ENCODE results near the gene MIAT. TPM values are rescaled to one million over a fixed set of nuclear protein-coding genes. Genes with fewer than 3 reads are reported as not detected.

The MIAT gene
- total and polyA plus RNA-seq, 3 experiments from 2014 or later, result 3.9 to 57.5 (median 52.2) TPM

- H3K9me3 Mint-ChIP-seq, result no peaks in the 10 kb centered on the region
- Histone ChIP-seq H3K27me3 (ENCODE audit: insufficient read depth, low read length, poor library complexity, severe bottlenecking) (no peaks in the 10 kb centered on the region), H3K36me3 (ENCODE audit: insufficient read depth, low read length) (peaks cover 33% of the 10 kb centered on the region), H3K27ac (ENCODE audit: low read depth, low read length) (no peak overlapping the region), H3K4me1 (ENCODE audit: insufficient read depth, low read length) (peaks cover 41% of the 10 kb centered on the region), H3K9me3 (ENCODE audit: low read length) (no peaks in the 10 kb centered on the region), H3K4me3 (ENCODE audit: low read length) (no peak overlapping the region)
- H3K4me3 Mint-ChIP-seq, result no peak overlapping the region
- H3K27me3 Mint-ChIP-seq, result no peaks in the 10 kb centered on the region
- H3K4me1 Mint-ChIP-seq, result peaks cover 51 to 66% (median 63%) of the 10 kb centered on the region in 3 donors
- ChIA-PET POLR2A (no interaction called here), CTCF (no interaction called here)
- peaks cover 8 to 56% (median 25%) of the 10 kb centered on the region in 3 donors for H3K36me3 Mint-ChIP-seq
- peak overlapping the region in 4 of 8 donors; percentile 47 to 89 (median 70) for H3K27ac Mint-ChIP-seq
- DNase-seq, result no peak
Measured at GRCh38 chr22:26680485-26680884, 23.1 kb downstream of the MIAT start.

- Histone ChIP-seq H3K27ac (ENCODE audit: low read depth, low read length) (no peak overlapping the region), H3K27me3 (ENCODE audit: insufficient read depth, low read length, poor library complexity, severe bottlenecking) (no peaks in the 10 kb centered on the region), H3K36me3 (ENCODE audit: insufficient read depth, low read length) (peaks cover 33% of the 10 kb centered on the region), H3K9me3 (ENCODE audit: low read length) (no peaks in the 10 kb centered on the region), H3K4me3 (ENCODE audit: low read length) (no peak overlapping the region), H3K4me1 (ENCODE audit: insufficient read depth, low read length) (peaks cover 32% of the 10 kb centered on the region)
- Mint-ChIP-seq H3K9me3 (no peaks in the 10 kb centered on the region), H3K27ac (peak overlapping the region in 2 of 8 donors; percentile 48 to 56), H3K4me1 (peaks cover 44 to 63% (median 60%) of the 10 kb centered on the region in 3 donors), H3K27me3 (no peaks in the 10 kb centered on the region), H3K36me3 (peaks cover 8 to 57% (median 20%) of the 10 kb centered on the region in 3 donors), H3K4me3 (no peak overlapping the region)
- ChIA-PET POLR2A (no interaction called here), CTCF (interaction anchor here (1.3 kb wide), 1 partner anchor 9 kb away, joined by 3 read pairs; no protein-coding TSS in a partner anchor)
- DNase-seq, result no peak
Measured at GRCh38 chr22:26681395-26681821, 24.0 kb downstream of the MIAT start.

- Mint-ChIP-seq H3K36me3 (peaks cover 8 to 74% (median 15%) of the 10 kb centered on the region in 3 donors), H3K4me3 (no peak overlapping the region), H3K27ac (peak overlapping the region in 6 of 8 donors; percentile 30 to 93 (median 60)), H3K4me1 (peaks cover 32 to 63% (median 52%) of the 10 kb centered on the region in 3 donors), H3K27me3 (no peaks in the 10 kb centered on the region), H3K9me3 (no peaks in the 10 kb centered on the region)
- peaks cover 33% of the 10 kb centered on the region for H3K36me3 ChIP-seq (ENCODE audit: insufficient read depth, low read length)
- H3K9me3 ChIP-seq (ENCODE audit: low read length), result no peaks in the 10 kb centered on the region
- no peaks in the 10 kb centered on the region for H3K27me3 ChIP-seq (ENCODE audit: insufficient read depth, low read length, poor library complexity, severe bottlenecking)
- ChIA-PET CTCF (interaction anchor here (1.2 kb wide), 1 partner anchor 10 kb away, joined by 3 read pairs; no protein-coding TSS in a partner anchor), POLR2A (no interaction called here)
- H3K27ac ChIP-seq (ENCODE audit: low read depth, low read length), result no peak overlapping the region
- H3K4me1 ChIP-seq (ENCODE audit: insufficient read depth, low read length), result peaks cover 17% of the 10 kb centered on the region
- no peak overlapping the region for H3K4me3 ChIP-seq (ENCODE audit: low read length)
- DNase-seq, result no peak
Measured at GRCh38 chr22:26684168-26684567, 26.8 kb downstream of the MIAT start.

- H3K27me3 ChIP-seq (ENCODE audit: insufficient read depth, low read length, poor library complexity, severe bottlenecking), result no peaks in the 10 kb centered on the region
Measured at GRCh38 chr22:26685601-26686000, 28.2 kb downstream of the MIAT start.

GRCh38 chr22:26687439-26687838 is 30.1 kb downstream of the MIAT start:
- H3K4me3 ChIP-seq (ENCODE audit: low read length), result no peak overlapping the region
- no peaks in the 10 kb centered on the region for H3K27me3 Mint-ChIP-seq
- H3K27ac ChIP-seq (ENCODE audit: low read depth, low read length), result no peak overlapping the region
- no peaks in the 10 kb centered on the region for H3K9me3 ChIP-seq (ENCODE audit: low read length)
- DNase-seq, result no peak
- ChIA-PET POLR2A (no interaction called here), CTCF (no interaction called here)
- H3K27me3 ChIP-seq (ENCODE audit: insufficient read depth, low read length, poor library complexity, severe bottlenecking), result no peaks in the 10 kb centered on the region
- peaks cover 56 to 79% (median 74%) of the 10 kb centered on the region in 3 donors for H3K4me1 Mint-ChIP-seq
- H3K4me1 ChIP-seq (ENCODE audit: insufficient read depth, low read length), result peaks cover 34% of the 10 kb centered on the region
- no peak overlapping the region for H3K4me3 Mint-ChIP-seq
- peaks cover 5 to 70% (median 14%) of the 10 kb centered on the region in 3 donors for H3K36me3 Mint-ChIP-seq
- H3K27ac Mint-ChIP-seq, result peak overlapping the region in 4 of 8 donors; percentile 6 to 83 (median 40)
- H3K9me3 Mint-ChIP-seq, result no peaks in the 10 kb centered on the region
- peaks cover 11% of the 10 kb centered on the region for H3K36me3 ChIP-seq (ENCODE audit: insufficient read depth, low read length)

More at GRCh38 chr22:26685601-26686000, 28.2 kb downstream of the MIAT start:
- Histone ChIP-seq H3K27ac (ENCODE audit: low read depth, low read length) (no peak overlapping the region), H3K4me3 (ENCODE audit: low read length) (no peak overlapping the region), H3K9me3 (ENCODE audit: low read length) (no peaks in the 10 kb centered on the region), H3K36me3 (ENCODE audit: insufficient read depth, low read length) (peaks cover 28% of the 10 kb centered on the region), H3K4me1 (ENCODE audit: insufficient read depth, low read length) (peaks cover 24% of the 10 kb centered on the region)
- Mint-ChIP-seq H3K27ac (peak overlapping the region in 5 of 8 donors; percentile 13 to 78 (median 57)), H3K36me3 (peaks cover 8 to 76% (median 17%) of the 10 kb centered on the region in 3 donors), H3K27me3 (no peaks in the 10 kb centered on the region), H3K4me3 (no peak overlapping the region), H3K4me1 (peaks cover 39 to 68% (median 56%) of the 10 kb centered on the region in 3 donors), H3K9me3 (no peaks in the 10 kb centered on the region)
- ChIA-PET POLR2A (no interaction called here), CTCF (no interaction called here)
- DNase-seq, result no peak

GRCh38 chr22:26689513-26690301 is 32.3 kb downstream of the MIAT start:
- Histone ChIP-seq H3K4me3 (ENCODE audit: low read length) (no peak overlapping the region), H3K4me1 (ENCODE audit: insufficient read depth, low read length) (peaks cover 30% of the 10 kb centered on the region), H3K9me3 (ENCODE audit: low read length) (no peaks in the 10 kb centered on the region), H3K27ac (ENCODE audit: low read depth, low read length) (no peak overlapping the region), H3K27me3 (ENCODE audit: insufficient read depth, low read length, poor library complexity, severe bottlenecking) (no peaks in the 10 kb centered on the region), H3K36me3 (ENCODE audit: insufficient read depth, low read length) (no peaks in the 10 kb centered on the region)
- Mint-ChIP-seq H3K27ac (peak overlapping the region in 6 of 8 donors; percentile 2 to 74 (median 42)), H3K4me1 (peaks cover 58 to 90% (median 83%) of the 10 kb centered on the region in 3 donors), H3K36me3 (peaks cover 5 to 68% (median 7%) of the 10 kb centered on the region in 3 donors), H3K9me3 (peaks cover 0 to 4% (median 0%) of the 10 kb centered on the region in 5 donors), H3K4me3 (no peak overlapping the region), H3K27me3 (no peaks in the 10 kb centered on the region)
- ChIA-PET POLR2A (no interaction called here), CTCF (interaction anchor here (1.3 kb wide), 1 partner anchor 11 kb away, joined by 3 read pairs; no protein-coding TSS in a partner anchor)
- no peak for DNase-seq

GRCh38 chr22:26690654-26691376 is 33.4 kb downstream of the MIAT start:
- peaks cover 0 to 6% (median 0%) of the 10 kb centered on the region in 5 donors for H3K9me3 Mint-ChIP-seq
- Histone ChIP-seq H3K4me1 (ENCODE audit: insufficient read depth, low read length) (peaks cover 28% of the 10 kb centered on the region), H3K27ac (ENCODE audit: low read depth, low read length) (no peak overlapping the region), H3K9me3 (ENCODE audit: low read length) (no peaks in the 10 kb centered on the region), H3K4me3 (ENCODE audit: low read length) (no peak overlapping the region), H3K36me3 (ENCODE audit: insufficient read depth, low read length) (no peaks in the 10 kb centered on the region), H3K27me3 (ENCODE audit: insufficient read depth, low read length, poor library complexity, severe bottlenecking) (no peaks in the 10 kb centered on the region)
- DNase-seq, result no peak
- ChIA-PET POLR2A (no interaction called here), CTCF (no interaction called here)
- H3K27ac Mint-ChIP-seq, result peak overlapping the region; percentile 25 to 91 (median 67)
- H3K27me3 Mint-ChIP-seq, result no peaks in the 10 kb centered on the region
- H3K4me3 Mint-ChIP-seq, result peak overlapping the region; percentile 31 to 72 (median 69)
- H3K36me3 Mint-ChIP-seq, result peaks cover 14 to 73% (median 15%) of the 10 kb centered on the region in 3 donors
- peaks cover 62 to 94% (median 88%) of the 10 kb centered on the region in 3 donors for H3K4me1 Mint-ChIP-seq

All from CD8-positive, alpha-beta memory T cell (primary cell).